GM12873 (cell line): ENCODE measurements around the gene RSAD2.

Source experiments
- TF ChIP-seq, protein P1 (sequence below): IDR thresholded peaks from 2 replicates; pipeline ENCODE4 v1.5.1; 2012; ENCODE audit warnings: low read depth, mild to moderate bottlenecking, moderate library complexity, low read length, control low read depth; ENCODE audit not compliant: insufficient read depth; ENCODE audit errors: missing control alignments

RSAD2 gene

DNA sequence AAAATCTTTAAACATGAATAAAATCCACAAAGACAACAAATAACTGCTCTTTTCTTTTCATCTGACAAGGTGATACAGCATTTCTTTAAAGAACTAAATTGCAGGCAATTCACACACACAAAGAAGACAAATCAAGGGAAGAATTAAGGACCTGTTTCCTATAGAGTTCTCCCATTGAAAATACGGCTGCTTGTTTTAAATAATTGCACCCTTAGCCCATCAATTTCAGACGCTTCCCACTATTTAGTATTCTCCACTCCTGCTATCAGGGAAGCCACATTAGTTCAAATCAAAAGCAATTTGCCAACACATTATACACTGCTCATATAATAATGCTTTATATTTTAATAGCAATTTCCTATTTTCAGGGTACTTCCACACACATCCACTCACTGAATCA is 23.2 kb upstream of the RSAD2 start:
- TF ChIP-seq, protein P1, sequence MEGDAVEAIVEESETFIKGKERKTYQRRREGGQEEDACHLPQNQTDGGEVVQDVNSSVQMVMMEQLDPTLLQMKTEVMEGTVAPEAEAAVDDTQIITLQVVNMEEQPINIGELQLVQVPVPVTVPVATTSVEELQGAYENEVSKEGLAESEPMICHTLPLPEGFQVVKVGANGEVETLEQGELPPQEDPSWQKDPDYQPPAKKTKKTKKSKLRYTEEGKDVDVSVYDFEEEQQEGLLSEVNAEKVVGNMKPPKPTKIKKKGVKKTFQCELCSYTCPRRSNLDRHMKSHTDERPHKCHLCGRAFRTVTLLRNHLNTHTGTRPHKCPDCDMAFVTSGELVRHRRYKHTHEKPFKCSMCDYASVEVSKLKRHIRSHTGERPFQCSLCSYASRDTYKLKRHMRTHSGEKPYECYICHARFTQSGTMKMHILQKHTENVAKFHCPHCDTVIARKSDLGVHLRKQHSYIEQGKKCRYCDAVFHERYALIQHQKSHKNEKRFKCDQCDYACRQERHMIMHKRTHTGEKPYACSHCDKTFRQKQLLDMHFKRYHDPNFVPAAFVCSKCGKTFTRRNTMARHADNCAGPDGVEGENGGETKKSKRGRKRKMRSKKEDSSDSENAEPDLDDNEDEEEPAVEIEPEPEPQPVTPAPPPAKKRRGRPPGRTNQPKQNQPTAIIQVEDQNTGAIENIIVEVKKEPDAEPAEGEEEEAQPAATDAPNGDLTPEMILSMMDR, result no peak

GRCh38 chr2:6855860-6856547 is 21.6 kb upstream of the RSAD2 start:
- TF ChIP-seq, protein P1, result no peak

GRCh38 chr2:6856548-6856920 is 21.0 kb upstream of the RSAD2 start:
- TF ChIP-seq, protein P1, result no peak

- TF ChIP-seq, protein P1, result no peak
Observed at GRCh38 chr2:6860296-6860695, 17.3 kb upstream of the RSAD2 start.

DNA sequence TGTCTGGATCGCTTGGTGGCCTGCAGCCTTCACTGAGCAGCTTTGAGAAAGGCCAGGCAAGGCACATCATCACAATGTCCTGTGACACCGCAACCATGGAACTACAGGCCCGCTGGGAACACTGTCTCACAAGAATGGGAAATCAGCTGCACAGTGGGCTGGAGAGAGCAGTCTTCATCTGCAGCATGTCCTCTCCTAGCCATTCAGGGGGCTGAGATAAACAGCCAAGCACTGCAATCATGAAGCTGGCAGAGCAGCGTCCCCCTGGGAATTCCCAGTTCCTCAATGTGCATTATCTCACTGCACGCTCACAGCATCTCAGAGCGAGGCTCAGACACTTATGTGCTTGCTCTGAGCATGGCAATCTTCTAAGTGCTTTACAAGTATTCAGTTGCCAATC is 13.8 kb upstream of the RSAD2 start:
- TF ChIP-seq, protein P1, result no peak

DNA sequence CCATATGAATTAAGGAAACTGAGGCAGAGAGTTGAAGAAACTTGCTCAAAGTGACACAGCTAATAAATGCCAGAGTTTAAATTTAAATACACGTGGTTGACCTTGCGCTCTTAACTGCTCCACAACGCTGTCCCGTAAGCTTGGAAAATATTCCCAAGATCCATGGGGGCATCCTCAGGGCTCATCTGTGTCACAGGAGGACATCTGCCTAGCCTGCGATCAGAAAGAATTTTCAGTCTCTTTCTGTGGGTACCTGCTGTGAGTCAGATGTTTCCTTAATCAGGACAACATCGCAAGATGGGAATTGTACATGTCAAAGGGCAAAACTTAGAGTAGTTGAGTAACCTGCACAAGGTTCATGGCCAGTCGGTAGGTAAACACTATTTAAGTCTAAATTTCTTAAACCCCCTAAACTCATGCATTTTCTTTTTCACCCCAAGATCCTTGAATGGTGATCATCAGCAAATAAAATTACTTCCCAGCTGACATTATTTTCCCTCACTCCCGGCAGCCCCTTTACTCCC is 13.3 kb upstream of the RSAD2 start:
- TF ChIP-seq, protein P1, result no peak

DNA sequence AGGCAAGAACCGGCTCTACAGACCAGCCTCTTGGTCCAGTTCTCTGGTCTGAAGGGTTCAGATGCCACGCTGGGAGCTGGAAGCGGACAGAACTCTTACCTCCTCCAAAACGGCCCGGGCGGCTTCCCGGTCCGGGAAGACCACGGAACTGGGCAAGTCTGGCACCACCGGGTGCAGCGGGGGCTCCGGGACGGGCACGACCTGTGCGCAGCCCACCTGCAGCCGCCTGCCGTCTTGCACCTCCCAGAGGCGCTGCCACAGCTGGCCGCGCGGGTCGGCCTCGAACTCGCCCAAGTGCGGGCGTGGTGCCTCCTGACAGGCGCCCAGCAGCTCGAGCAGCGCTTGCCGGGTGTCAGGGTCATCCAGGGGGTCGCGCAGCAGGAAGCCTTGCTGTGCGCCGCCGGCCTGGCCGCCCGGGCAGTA is 12.6 kb upstream of the RSAD2 start:
- TF ChIP-seq, protein P1, result no peak
